DND-41 (cell line): ENCODE measurements around the gene ROGDI.

ENCODE experiments used
- ATAC-seq: fragments of 200-7000 bp; cut with Tn5 transposase; 3 replicates; pipeline ENCODE4 v1.9.1; 2021; ENCODE audit warnings: low read depth; ENCODE audit not compliant: insufficient read depth
- DNase-seq: peaks from one replicate; pipeline ENCODE4 v3.0.0-alpha.2; 2020
- H2AFZ ChIP-seq: 2 replicates; pipeline ENCODE4 v1.6.0; 2012; ENCODE audit warnings: low read depth, low read length
- H3K27ac ChIP-seq: 2 replicates; pipeline ENCODE4 v1.5.1; 2012; ENCODE audit warnings: low read length, inconsistent platforms
- H3K27me3 ChIP-seq: fragments of 200-600 bp; sonication (generic); 2 replicates; pipeline ENCODE4 v1.6.0; 2012; ENCODE audit warnings: low read length, mild to moderate bottlenecking, inconsistent platforms; ENCODE audit not compliant: insufficient read depth, poor library complexity
- H3K36me3 ChIP-seq: 2 replicates; pipeline ENCODE4 v1.5.1; 2012; ENCODE audit warnings: low read length, inconsistent platforms; ENCODE audit not compliant: insufficient read depth
- H3K4me1 ChIP-seq: 2 replicates; pipeline ENCODE4 v1.5.1; 2012; ENCODE audit warnings: mild to moderate bottlenecking, low read length; ENCODE audit not compliant: insufficient read depth
- H3K4me2 ChIP-seq: 2 replicates; pipeline ENCODE4 v1.6.0; 2012; ENCODE audit warnings: mild to moderate bottlenecking, moderate library complexity, low read length, inconsistent platforms; ENCODE audit not compliant: insufficient read depth
- H3K4me3 ChIP-seq, 2 experiments: fragments of 200-600 bp in 1 of 2; shearing (Covaris generic) in 1 of 2; 2 replicates each; pipeline ENCODE4 v1.5.1; 2012 to 2016; ENCODE audit warnings: inconsistent platforms in 2 of 2, low read length in 2 of 2, mild to moderate bottlenecking in 2 of 2, low read depth in 1 of 2, moderate library complexity in 1 of 2
- H3K79me2 ChIP-seq: 2 replicates; pipeline ENCODE4 v1.6.0; 2012; ENCODE audit warnings: low read length, inconsistent platforms; ENCODE audit not compliant: insufficient read depth
- H3K9ac ChIP-seq: 2 replicates; pipeline ENCODE4 v1.6.0; 2012; ENCODE audit warnings: low read depth, mild to moderate bottlenecking, inconsistent platforms, low read length, moderate library complexity
- H3K9me3 ChIP-seq: 2 replicates; pipeline ENCODE4 v1.5.1; 2012; ENCODE audit warnings: low read length, moderate library complexity, mild to moderate bottlenecking, inconsistent platforms; ENCODE audit not compliant: insufficient read depth, severe bottlenecking
- H4K20me1 ChIP-seq: 2 replicates; pipeline ENCODE4 v1.6.0; 2012; ENCODE audit warnings: low read length; ENCODE audit not compliant: insufficient read depth
- CTCF ChIP-seq: IDR thresholded peaks from 2 replicates; pipeline ENCODE4 v1.5.1; 2012; ENCODE audit warnings: borderline replicate concordance, low read length, moderate library complexity, mild to moderate bottlenecking; ENCODE audit not compliant: poor library complexity, severe bottlenecking; ENCODE audit errors: extremely low read depth
- EZH2 ChIP-seq: IDR thresholded peaks from 3 replicates; pipeline ENCODE4 v1.6.1; 2012; ENCODE audit warnings: borderline replicate concordance, low read depth, mild to moderate bottlenecking, moderate library complexity, low read length, inconsistent platforms; ENCODE audit not compliant: severe bottlenecking

Gene ROGDI

GRCh38 chr16:4753227-4753626 is 49.2 kb downstream of the ROGDI start:
- H3K36me3 ChIP-seq: peaks cover 68% of the 10 kb centered on the region

DNA sequence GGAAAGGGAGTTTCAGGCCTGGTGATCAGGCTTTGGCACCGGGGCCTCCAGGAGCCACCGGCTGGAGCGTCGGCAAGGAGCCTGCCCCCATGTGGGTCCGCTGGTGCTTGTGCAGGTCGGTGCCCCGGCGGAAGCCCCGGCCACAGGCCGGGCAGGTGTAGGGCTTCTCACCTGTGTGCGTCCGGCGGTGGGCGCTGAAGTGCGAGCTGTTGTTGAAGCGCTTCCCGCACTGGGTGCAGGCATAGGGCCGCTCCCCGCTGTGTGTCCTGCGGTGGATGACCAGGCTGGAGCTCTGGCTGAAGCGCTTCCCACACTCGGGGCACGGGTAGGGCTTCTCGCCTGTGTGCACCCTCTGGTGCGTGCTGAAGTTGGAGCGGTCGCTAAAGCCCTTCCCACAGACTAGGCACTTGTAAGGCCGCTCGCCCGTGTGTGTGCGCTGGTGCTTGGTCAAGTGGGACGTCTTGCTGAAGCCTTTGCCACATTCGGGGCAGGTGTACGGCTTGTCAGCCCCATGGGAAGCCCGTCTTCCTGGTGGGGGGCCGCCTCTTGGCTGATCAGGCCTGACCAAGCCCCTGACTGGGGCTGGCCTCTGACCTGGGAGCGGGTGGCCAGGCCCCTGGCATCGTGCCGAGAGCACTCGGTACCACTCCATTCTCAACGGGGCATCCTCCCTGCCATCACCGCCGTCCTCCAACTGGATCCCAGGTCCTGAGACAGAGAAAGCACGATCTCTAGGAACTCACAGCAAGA is 49.9 kb downstream of the ROGDI start:
- Histone ChIP-seq H3K4me1 (no peaks in the 10 kb centered on the region), H3K27me3 (no peaks in the 10 kb centered on the region), H3K79me2 (peaks cover 6% of the 10 kb centered on the region; the same call in 1 of the 2 replicates), H3K9me3 (peaks cover 5% of the 10 kb centered on the region), H3K4me3 (no peak overlapping the region), H4K20me1 (no peaks in the 10 kb centered on the region), H3K9ac (no peak overlapping the region), H3K36me3 (peaks cover 65% of the 10 kb centered on the region), H3K27ac (no peak overlapping the region), H3K4me2 (no peak overlapping the region), H2AFZ (no peak overlapping the region)
- TF ChIP-seq EZH2 (no peak), CTCF (no peak)
- ATAC-seq (no peak), DNase-seq (no peak)

More at GRCh38 chr16:4753227-4753626, 49.2 kb downstream of the ROGDI start:
- H3K27ac ChIP-seq: no peak overlapping the region
- no peaks in the 10 kb centered on the region for H3K27me3 ChIP-seq
- no peak for ATAC-seq
- H3K4me2 ChIP-seq: no peak overlapping the region
- H3K79me2 ChIP-seq: peaks cover 6% of the 10 kb centered on the region; the same call in 1 of the 2 replicates
- H2AFZ ChIP-seq: no peak overlapping the region
- H3K4me1 ChIP-seq: no peaks in the 10 kb centered on the region
- DNase-seq: no peak
- H3K9ac ChIP-seq: no peak overlapping the region
- no peak overlapping the region for H3K4me3 ChIP-seq
- H4K20me1 ChIP-seq: no peaks in the 10 kb centered on the region
- H3K9me3 ChIP-seq: peaks cover 5% of the 10 kb centered on the region
- TF ChIP-seq CTCF (no peak), EZH2 (no peak)

- H3K36me3 ChIP-seq: peaks cover 54% of the 10 kb centered on the region
- no peaks in the 10 kb centered on the region for H3K27me3 ChIP-seq
- no peak overlapping the region for H3K27ac ChIP-seq
- peaks cover 5% of the 10 kb centered on the region; the same call in 1 of the 2 replicates for H3K79me2 ChIP-seq
- TF ChIP-seq CTCF (no peak), EZH2 (no peak)
- ATAC-seq (no peak), DNase-seq (no peak)
- H3K4me1 ChIP-seq: no peaks in the 10 kb centered on the region
- H3K4me3 ChIP-seq: no peak overlapping the region
- no peak overlapping the region for H2AFZ ChIP-seq
- peaks cover 5% of the 10 kb centered on the region for H3K9me3 ChIP-seq
- H4K20me1 ChIP-seq: peaks cover 3% of the 10 kb centered on the region; the same call in 1 of the 2 replicates
- H3K9ac ChIP-seq: no peak overlapping the region
- no peak overlapping the region for H3K4me2 ChIP-seq
Observed at GRCh38 chr16:4750896-4751295, 51.5 kb downstream of the ROGDI start.
